ENCODE measurements around the gene POC1A. TPM values are rescaled to one million over a fixed set of nuclear protein-coding genes. Genes with fewer than 3 reads are reported as not detected.

The POC1A gene
- total and polyA plus RNA-seq, 10 of the 15 experiments (the other 5 are each of a cell fraction or from before 2014, with no cell fraction given), result 8.5 to 49.8 (median 23.5) TPM

GRCh38 chr3:52036222-52036694 is 118.0 kb downstream of the POC1A start (continued):
- peak; percentile 57; the same call in 1 of the 2 replicates for TF ChIP-seq TCF3 (IDR thresholded peaks at IDR 0.05; ENCODE audit: borderline replicate concordance, insufficient read depth, low read depth, low read length)
- no peak for TF ChIP-seq POLR2AphosphoS2 (IDR thresholded peaks at IDR 0.05; ENCODE audit: low read depth, low read length)
- TF ChIP-seq LARP7 (IDR thresholded peaks at IDR 0.05), result no peak
- TF ChIP-seq NR2C2 (IDR thresholded peaks at IDR 0.05; ENCODE audit: borderline replicate concordance, control insufficient read depth, insufficient read length, low read depth), result no peak
- TF ChIP-seq ATF3 (IDR thresholded peaks at IDR 0.05; ENCODE audit: borderline replicate concordance, extremely low read depth, low read depth, low read length), result no peak
- peak; percentile 40 for TF ChIP-seq CUX1 (IDR thresholded peaks at IDR 0.05; ENCODE audit: insufficient replicate concordance, low read depth, low read length)
- TF ChIP-seq ZBED1 (IDR thresholded peaks at IDR 0.05; ENCODE audit: borderline replicate concordance), result no peak
- TF ChIP-seq TAF1 (IDR thresholded peaks at IDR 0.05; ENCODE audit: borderline replicate concordance, low read depth, low read length), result no peak
- TF ChIP-seq MXI1 (IDR thresholded peaks at IDR 0.05; ENCODE audit: low read depth, low read length), result no peak
- no peak for TF ChIP-seq ZNF687 (IDR thresholded peaks at IDR 0.05)
- no peak for TF ChIP-seq ZNF274 (IDR thresholded peaks at IDR 0.05; ENCODE audit: insufficient read depth, insufficient read length)
- TF ChIP-seq IRF3 (IDR thresholded peaks at IDR 0.05), result no peak
- TF ChIP-seq ZSCAN29 (IDR thresholded peaks at IDR 0.05), result no peak
- TF ChIP-seq STAT3 (IDR thresholded peaks at IDR 0.05; ENCODE audit: low read depth, low read length), result no peak
- no peak for TF ChIP-seq USF2 (IDR thresholded peaks at IDR 0.05; ENCODE audit: borderline replicate concordance, low read depth, low read length)
- TF ChIP-seq EZH2 (IDR thresholded peaks at IDR 0.05; ENCODE audit: borderline replicate concordance, control insufficient read depth, low read depth, low read length), result no peak
- TF ChIP-seq ZNF384 (IDR thresholded peaks at IDR 0.05; ENCODE audit: borderline replicate concordance, low read depth, low read length), result peak; percentile 52; the same call in 1 of the 2 replicates
- peak; percentile 81 for TF ChIP-seq NR2F1 (conservative IDR thresholded peaks at IDR 0.05)
- no peak for TF ChIP-seq FOXM1 (IDR thresholded peaks at IDR 0.05; ENCODE audit: low read depth, low read length)

All from GM12878 (cell line).